Measurements from ENCODE around the gene MBD2. TPM values are rescaled to one million over a fixed set of nuclear protein-coding genes. Genes with fewer than 3 reads are reported as not detected.
A peak's percentile ranks its signal among the peaks of the same experiment; 100 is the strongest.

MBD2 gene
- total and polyA plus RNA-seq, 2 of the 8 experiments (the other 6 are each of a cell fraction or from before 2014, with no cell fraction given), result 36.2 to 52.7 TPM

GRCh38 chr18:54269893-54270844, 45.7 kb upstream of the MBD2 start (continued):
- TF ChIP-seq CHD7 (IDR thresholded peaks at IDR 0.05; ENCODE audit: insufficient replicate concordance, low read length) (no peak), POLR2AphosphoS5 (IDR thresholded peaks at IDR 0.05; ENCODE audit: low read depth, low read length) (peak; percentile 48; the same call in 1 of the 2 replicates), ASH2L (IDR thresholded peaks at IDR 0.05; ENCODE audit: low read length) (no peak), CTCF (IDR thresholded peaks at IDR 0.05; ENCODE audit: control extremely low read depth in 1 of 3, insufficient read depth in 1 of 3, low read depth in 1 of 3, low read length in 3 of 3) (peak in 2 of 3 experiments; percentile 6 to 46; a peak in 2 of 4 replicates), TAF1 (IDR thresholded peaks at IDR 0.05; ENCODE audit: low read depth, low read length) (peak; percentile 67), RAD21 (IDR thresholded peaks at IDR 0.05 in 1 of 2, conservative IDR thresholded peaks at IDR 0.05 in 1 of 2; ENCODE audit: low read depth in 2 of 2, low read length in 2 of 2) (peak; percentile 37 to 41)

Data from H1 (cell line).